Ramos (cell line): ENCODE data around the gene THRAP3.

ENCODE experiments used
- in situ Hi-C: fragments of 300-500 bp; cut with MboI; formaldehyde crosslinking; loops from one replicate; pipeline ENCODE4 v1.14.3; 2022; ENCODE audit warnings: low sequenced_read_pairs; ENCODE audit not compliant: unreplicated experiment

The THRAP3 gene

DNA sequence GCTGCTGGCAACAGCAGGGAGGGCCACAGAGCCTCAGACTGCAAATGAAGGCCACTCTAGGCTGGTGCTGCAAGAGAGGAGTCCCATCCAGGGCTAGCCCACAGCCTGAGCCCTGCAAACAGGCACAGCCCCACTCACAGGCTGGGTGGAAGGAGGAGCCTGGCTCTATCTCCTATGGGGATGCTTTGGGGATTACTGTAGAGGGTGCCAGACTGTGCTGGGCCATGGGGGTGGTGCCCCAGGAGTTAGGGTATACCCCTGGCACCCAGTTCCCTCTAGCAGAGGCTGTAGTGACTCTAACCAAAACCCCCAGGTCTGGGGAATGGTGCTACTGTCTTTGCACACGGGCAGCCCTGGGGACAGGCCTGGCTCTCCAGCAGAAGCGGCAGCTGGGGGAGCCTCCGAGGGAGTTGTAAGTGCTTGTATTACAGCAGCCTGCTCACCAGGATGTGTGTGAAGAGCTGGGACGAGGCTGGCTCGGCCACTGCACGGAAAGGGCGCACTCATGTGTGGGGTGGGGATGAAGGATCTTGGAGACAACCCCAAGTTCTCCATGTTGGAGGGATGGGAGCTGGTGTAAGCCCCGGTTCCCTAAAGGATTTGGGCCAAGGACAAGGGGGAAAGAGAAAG is 122.6 kb downstream of the THRAP3 start:
- in situ Hi-C loops: loop anchor here (5.0 kb wide), 1 partner anchor 70 kb away; no protein-coding TSS in a partner anchor

DNA sequence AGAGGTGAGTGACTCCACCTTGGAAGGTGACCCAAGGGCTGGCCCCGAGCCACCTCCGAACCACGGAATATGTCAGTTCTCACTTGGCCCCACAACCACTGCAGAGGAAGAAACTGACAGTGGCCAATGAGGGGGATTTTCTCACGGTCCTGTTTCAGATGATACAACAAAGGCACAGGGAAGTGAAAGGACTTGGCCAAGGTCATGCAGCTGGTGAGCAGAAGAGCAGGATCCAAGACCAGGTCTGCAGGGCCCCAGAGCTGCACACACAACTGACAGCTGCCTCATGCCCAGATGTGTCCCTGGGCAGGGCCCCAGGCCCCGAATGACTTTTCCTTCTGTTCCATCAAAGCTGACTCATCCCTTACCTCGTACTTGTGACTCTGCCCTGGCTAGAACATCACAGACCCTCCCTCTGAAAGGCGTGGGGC is 125.0 kb downstream of the THRAP3 start:
- in situ Hi-C loops: loop anchor here (5.0 kb wide), 1 partner anchor 68 kb away; no protein-coding TSS in a partner anchor

DNA sequence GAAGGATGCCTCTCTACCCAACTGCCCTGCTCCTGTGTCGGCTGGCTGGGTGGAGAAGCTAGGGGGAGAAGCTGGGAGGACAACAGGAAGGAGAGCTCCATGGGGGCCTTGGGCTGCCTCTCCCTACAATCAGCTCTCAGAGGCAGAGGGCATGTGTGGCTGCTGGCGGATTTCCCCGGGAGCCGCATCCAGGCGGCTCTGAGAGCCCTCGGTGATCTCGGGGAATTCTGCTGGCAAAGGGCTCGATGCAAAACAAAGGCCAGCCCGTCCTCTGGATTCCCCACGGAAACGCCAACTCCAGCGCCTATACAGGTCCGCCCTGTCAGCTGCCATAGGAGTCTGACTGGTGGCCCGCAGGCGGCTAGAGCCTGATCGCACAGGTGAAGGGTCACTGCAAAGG is 125.6 kb downstream of the THRAP3 start:
- in situ Hi-C loops: loop anchor here (5.0 kb wide), 1 partner anchor 67 kb away; no protein-coding TSS in a partner anchor

DNA sequence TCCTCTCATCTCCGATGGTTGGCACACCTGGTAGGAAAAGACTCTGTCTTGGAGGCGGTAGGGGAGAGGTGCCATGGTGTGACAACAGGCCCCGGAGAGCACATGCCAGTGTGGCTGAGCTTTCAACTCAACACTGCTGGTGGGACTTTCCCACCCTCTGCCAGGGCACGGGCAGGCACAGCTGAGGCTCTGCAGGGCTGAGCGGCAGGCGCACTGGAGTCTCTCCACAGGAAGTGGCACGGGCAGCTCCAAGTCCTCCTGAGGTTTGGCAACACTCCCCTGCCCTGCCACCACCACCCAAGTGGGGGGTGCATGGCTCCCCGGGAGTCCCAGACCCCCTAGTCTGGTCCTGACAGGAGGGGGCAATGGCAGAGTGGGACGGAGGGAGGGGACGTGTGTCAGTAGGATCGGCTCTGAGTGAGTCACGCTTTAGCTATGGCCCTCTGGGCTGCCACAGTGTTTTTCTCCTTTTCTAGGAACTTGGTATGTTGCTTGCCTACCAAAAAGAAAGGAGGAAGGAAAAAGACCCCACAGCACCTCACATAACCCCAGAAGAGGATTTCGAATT is 126.5 kb downstream of the THRAP3 start:
- in situ Hi-C loops: no loop called here

DNA sequence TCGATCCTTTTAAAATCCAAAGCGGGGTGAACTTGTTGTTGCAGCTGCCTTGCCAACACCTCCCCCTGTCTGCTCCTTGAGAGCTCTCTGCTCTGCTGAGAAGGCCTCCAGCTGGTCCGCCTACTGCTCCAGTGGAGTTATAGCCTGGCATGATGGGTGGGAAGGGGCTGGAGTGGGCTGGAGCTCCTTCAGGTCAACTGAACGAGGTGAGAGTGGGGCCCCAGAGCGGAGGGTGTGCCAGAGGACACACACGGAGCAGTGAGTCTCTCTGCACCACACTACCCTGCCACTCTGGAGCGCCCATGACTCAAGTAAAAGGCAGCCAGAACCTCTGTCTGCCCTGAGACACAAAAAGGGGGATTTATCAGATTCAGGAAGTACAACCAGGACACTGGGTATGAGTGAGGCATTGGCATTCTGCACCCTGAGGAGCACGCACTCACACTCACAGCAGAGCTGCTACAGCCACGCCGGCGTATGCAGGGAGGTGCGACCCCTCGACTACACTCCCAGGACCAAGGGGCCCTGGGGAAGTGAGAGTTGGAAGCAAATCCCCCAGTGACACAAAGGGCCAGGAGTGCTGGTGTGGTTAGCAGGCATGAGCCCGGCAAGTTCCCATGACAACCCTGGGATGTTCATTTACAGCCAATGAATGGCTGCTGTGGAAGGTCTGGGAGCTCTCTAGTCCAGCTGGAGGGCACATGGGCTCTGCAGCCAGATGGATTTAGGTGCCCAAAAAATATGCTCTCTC is 127.2 kb downstream of the THRAP3 start:
- in situ Hi-C loops: no loop called here

DNA sequence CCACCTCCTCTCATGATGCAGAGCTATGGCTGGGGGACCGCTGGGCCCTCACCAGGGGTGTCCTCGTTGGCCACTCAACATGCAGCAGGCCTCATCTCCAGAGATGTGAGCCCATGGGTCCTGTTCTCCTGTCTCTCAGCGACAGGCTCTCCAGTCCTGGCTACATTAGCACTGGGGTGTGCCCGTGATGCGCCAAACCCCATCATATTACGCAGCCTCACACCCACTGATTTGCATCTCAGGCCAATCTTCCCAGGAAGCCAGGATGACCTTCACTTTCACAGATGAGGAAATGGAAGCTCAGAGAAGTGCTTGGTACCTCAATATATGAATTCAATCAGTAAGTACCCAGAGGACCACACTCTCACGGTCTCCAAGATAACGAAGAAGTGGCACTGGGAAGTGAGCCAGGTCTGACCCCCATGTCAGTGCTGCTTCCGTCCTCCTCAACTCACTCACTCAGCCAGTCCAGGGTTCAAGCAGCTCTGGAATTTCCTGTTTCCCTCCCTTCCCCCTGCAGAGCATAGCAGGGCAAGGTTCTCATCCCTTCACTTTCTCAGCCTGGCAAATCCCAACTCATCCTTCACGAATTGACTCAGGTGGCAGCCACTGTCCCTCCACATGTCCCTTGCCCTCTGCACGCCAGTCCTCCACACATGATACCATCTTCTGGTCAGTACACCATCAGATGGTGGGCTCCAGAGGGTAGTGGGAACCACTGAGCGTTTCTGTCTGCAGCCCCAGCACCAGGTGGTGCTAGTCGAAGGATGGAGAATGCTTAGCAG is 128.1 kb downstream of the THRAP3 start:
- in situ Hi-C loops: no loop called here

DNA sequence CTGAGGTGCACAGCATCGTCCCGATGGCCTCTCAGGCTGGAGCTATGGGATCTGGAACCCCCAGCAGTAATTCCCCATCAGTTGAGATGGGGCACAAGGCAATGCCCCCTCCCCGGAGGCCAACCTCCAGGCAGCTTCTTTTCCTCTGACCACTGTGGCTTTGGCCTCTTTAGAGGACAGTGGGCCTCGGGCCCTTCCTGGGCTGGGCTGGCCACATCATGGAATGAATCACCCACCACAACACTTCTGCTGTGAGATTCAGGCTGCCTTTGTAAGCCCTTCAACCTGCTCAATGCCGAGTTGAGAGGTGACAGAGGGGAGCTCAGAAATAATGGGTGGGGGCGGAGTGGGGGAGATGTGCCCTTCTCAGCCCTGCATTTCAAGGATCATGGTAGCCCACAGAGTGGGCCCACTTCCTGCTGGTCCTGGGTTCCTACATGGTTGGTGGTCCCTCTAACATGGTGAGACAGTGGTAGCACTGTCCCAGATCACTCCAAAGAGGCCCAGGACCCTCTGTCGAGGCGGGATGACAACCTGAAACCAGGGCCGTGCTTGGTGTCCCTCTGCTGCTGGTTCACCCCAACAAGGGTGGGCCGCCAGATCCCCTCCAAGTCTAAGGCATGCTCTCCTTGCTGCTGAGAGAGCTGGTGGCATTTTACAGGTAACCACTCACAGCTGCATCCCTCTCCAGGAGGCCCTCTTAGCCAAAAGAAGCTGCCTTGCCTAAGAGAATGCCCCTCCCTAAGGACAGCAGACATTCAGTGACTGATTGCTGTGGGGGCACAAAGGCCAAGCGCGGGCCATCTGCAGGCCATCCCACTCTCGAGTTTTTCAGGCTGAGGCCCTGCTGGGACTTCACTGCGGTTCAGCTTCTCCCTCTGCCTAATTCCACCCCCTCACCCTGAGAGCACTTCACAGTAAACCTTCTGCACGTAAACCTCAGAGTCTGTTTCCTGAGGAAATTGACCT is 129.0 kb downstream of the THRAP3 start:
- in situ Hi-C loops: no loop called here

DNA sequence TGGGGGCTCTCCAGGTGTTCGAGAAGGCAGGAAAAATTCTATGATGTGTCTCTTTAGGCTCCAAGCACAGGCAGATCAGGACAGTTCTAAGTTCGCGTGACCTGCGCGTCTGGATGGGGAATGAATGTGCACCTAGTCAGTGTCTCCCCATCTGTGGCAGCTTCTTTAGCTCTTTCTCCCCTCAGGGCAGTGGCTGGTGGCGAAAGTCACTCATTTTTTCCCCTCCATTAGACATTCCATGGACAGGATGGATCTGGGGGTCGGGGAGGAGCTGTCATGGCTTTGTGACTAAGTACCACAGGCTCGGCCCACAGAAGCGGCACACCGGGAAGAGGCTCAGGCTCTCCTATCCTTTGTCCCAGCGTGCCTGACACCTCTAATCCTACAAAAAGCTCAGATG is 130.2 kb downstream of the THRAP3 start:
- in situ Hi-C loops: no loop called here
